Endothelial cell of umbilical vein (primary cell): Measurements from ENCODE around the gene AGPAT2. TPM values are rescaled to one million over a fixed set of nuclear protein-coding genes. Genes with fewer than 3 reads are reported as not detected.

ENCODE experiments used
- BruUV-seq: library from RNA; stranded (reverse); fragments of 400-500 nt; replicated peaks from 2 replicates; lab custom pipeline; 2021; lab: Mats Ljungman, UMichigan
- CTCF ChIA-PET: fragments of 300-600, 350-600 bp; sonication (Branson Sonifier 250); formaldehyde crosslinking; loops from one replicate; lab custom pipeline; 2021; ENCODE audit warnings: antibody characterized with exemption, inconsistent platforms; lab: Charles Lee
- POLR2A ChIA-PET: fragments of 300-600, 350-600 bp; sonication (Branson Sonifier 250); formaldehyde crosslinking; loops from one replicate; lab custom pipeline; 2021; ENCODE audit warnings: antibody characterized with exemption, inconsistent platforms; lab: Charles Lee
- DNase-seq: peaks from one replicate; pipeline ENCODE4 v3.0.0-alpha.2; 2011; ENCODE audit warnings: low read depth, low spot score
- FAIRE-seq: peaks from 2 replicates; lab custom pipeline; 2011; peaks lifted over from hg19 to GRCh38; lab: Jason Lieb, UNC
- H2AFZ ChIP-seq: 2 replicates; pipeline ENCODE4 v1.6.0; 2012; ENCODE audit warnings: low read depth, low read length, control low read depth, inconsistent platforms
- H3K27ac ChIP-seq: 2 replicates; pipeline ENCODE4 v1.5.1; 2011; ENCODE audit warnings: low read depth, mild to moderate bottlenecking, control low read depth, low read length, moderate library complexity; ENCODE audit not compliant: insufficient read depth
- H3K27me3 ChIP-seq, 2 experiments: 2 replicates each; pipeline versions ENCODE4 v1.6.0 to v1.6.1; 2011; ENCODE audit warnings: low read length in 2 of 2, mixed read lengths in 1 of 2; ENCODE audit not compliant: control insufficient read depth in 2 of 2, insufficient read depth in 2 of 2
- H3K36me3 ChIP-seq, 2 experiments: 2 replicates in 1 of 2; 3 replicates in 1 of 2; pipeline ENCODE4 v1.5.1; 2011; ENCODE audit warnings: low read length in 2 of 2, mild to moderate bottlenecking in 1 of 2, moderate library complexity in 1 of 2; ENCODE audit not compliant: control insufficient read depth in 2 of 2, insufficient read depth in 2 of 2; ENCODE audit errors: extremely low read depth in 1 of 2
- H3K4me1 ChIP-seq: 3 replicates; pipeline ENCODE4 v1.5.1; 2011; ENCODE audit warnings: mild to moderate bottlenecking, low read length; ENCODE audit not compliant: control insufficient read depth, insufficient read depth; ENCODE audit errors: extremely low read depth
- H3K4me2 ChIP-seq: 2 replicates; pipeline ENCODE4 v1.6.1; 2011; ENCODE audit warnings: low read length, control low read depth, mixed read lengths; ENCODE audit not compliant: insufficient read depth
- H3K4me3 ChIP-seq, 3 experiments: fragments of 200-600 bp in 1 of 3; sonication (generic), shearing (Covaris generic) in 1 of 3; replicated peaks in 1 of 3; 2 replicates each; pipeline ENCODE4 v1.5.1; 2011 to 2016; ENCODE audit warnings: control low read depth in 3 of 3, low read length in 3 of 3, mild to moderate bottlenecking in 2 of 3, inconsistent platforms in 1 of 3, low read depth in 1 of 3, moderate library complexity in 1 of 3; ENCODE audit not compliant: insufficient read depth in 1 of 3
- H3K79me2 ChIP-seq: 2 replicates; pipeline ENCODE4 v1.6.0; 2012; ENCODE audit warnings: low read length, inconsistent platforms; ENCODE audit not compliant: control insufficient read depth, insufficient read depth
- H3K9ac ChIP-seq: replicated peaks from 2 replicates; pipeline ENCODE3; 2011; ENCODE audit warnings: low read length, control low read depth; ENCODE audit not compliant: insufficient read depth; ENCODE audit errors: extremely low read depth
- H3K9me1 ChIP-seq: replicated peaks from 3 replicates; pipeline ENCODE4 v1.6.0; 2011; ENCODE audit warnings: mild to moderate bottlenecking, low read length; ENCODE audit not compliant: control insufficient read depth, insufficient read depth; ENCODE audit errors: extremely low read depth
- H3K9me3 ChIP-seq: replicated peaks from 2 replicates; pipeline ENCODE4 v1.5.1; 2012; ENCODE audit warnings: low read length, inconsistent platforms; ENCODE audit not compliant: control insufficient read depth, insufficient read depth
- H4K20me1 ChIP-seq: replicated peaks from 2 replicates; pipeline ENCODE3; 2011; ENCODE audit warnings: mild to moderate bottlenecking, low read length; ENCODE audit not compliant: control insufficient read depth, insufficient read depth; ENCODE audit errors: extremely low read depth
- EZH2 ChIP-seq: IDR thresholded peaks from 2 replicates; pipeline ENCODE4 v1.6.1; 2012; ENCODE audit warnings: borderline replicate concordance, low read depth, mild to moderate bottlenecking, moderate library complexity, low read length, inconsistent platforms; ENCODE audit not compliant: severe bottlenecking
- FOS ChIP-seq: IDR thresholded peaks from 2 replicates; pipeline ENCODE4 v1.6.1; 2011; ENCODE audit warnings: mild to moderate bottlenecking, low read length, moderate library complexity, borderline replicate concordance; ENCODE audit not compliant: insufficient read depth
- GATA2 ChIP-seq: IDR thresholded peaks from 2 replicates; pipeline ENCODE4 v1.7.0; 2011; ENCODE audit warnings: low read depth, mild to moderate bottlenecking, moderate library complexity, mixed read lengths, low read length; ENCODE audit not compliant: insufficient read length, insufficient read depth
- JUN ChIP-seq: IDR thresholded peaks from 2 replicates; pipeline ENCODE4 v1.6.1; 2011; ENCODE audit warnings: borderline replicate concordance, low read depth; ENCODE audit not compliant: insufficient read length, insufficient read depth
- MYC ChIP-seq: IDR thresholded peaks from one replicate; pipeline ENCODE4 v1.6.1; 2011; ENCODE audit warnings: mild to moderate bottlenecking, low read depth, low read length
- POLR2A ChIP-seq: IDR thresholded peaks from 2 replicates; pipeline ENCODE4 v1.6.1; 2012; ENCODE audit warnings: low read depth, mild to moderate bottlenecking, control low read depth, low read length
- POLR2AphosphoS5 ChIP-seq: IDR thresholded peaks from 2 replicates; pipeline ENCODE4 v1.6.1; 2012; ENCODE audit warnings: low read depth, mild to moderate bottlenecking, control low read depth, low read length, moderate library complexity; ENCODE audit not compliant: insufficient read depth
- dilution Hi-C: fragments of 300-500 bp; cut with MboI; formaldehyde crosslinking; loops from one replicate; pipeline ENCODE4 v1.15.0; 2019; ENCODE audit warnings: low sequenced_read_pairs; ENCODE audit not compliant: extremely low pct_ligation_motif_present
- intact Hi-C: fragments of 100-400 bp; cut with micrococcal nuclease; formaldehyde crosslinking; loops from one replicate; pipeline ENCODE4 v1.10.0; 2022
- polyA plus RNA-seq, 4 experiments: library from polyadenylated mRNA; depleted of rRNA in 3 of 4; stranded (reverse) in 3 of 4; unstranded in 1 of 4; fragments of >200 nt; gene quantifications; 2 replicates each; pipeline versions ENCODE4 v1.2.1 to v1.2.3, GENCODE V29; 2011 to 2012; ENCODE audit warnings: missing spikeins in 1 of 4
- total RNA-seq: library from RNA; stranded (reverse); gene quantifications from 2 replicates; pipeline ENCODE4 v1.2.3, GENCODE V29; 2021
- TF ChIP-seq, protein P1 (sequence below): IDR thresholded peaks from 2 replicates; pipeline ENCODE4 v1.6.1; 2011; ENCODE audit not compliant: insufficient read depth, insufficient read length
- TF ChIP-seq, protein P2 (sequence below), 2 donors: IDR thresholded peaks; 1 replicate in 1 of 2; 2 replicates in 1 of 2; pipeline ENCODE4 v1.5.1; 2011; ENCODE audit warnings: low read length in 2 of 2, mild to moderate bottlenecking in 2 of 2, moderate library complexity in 2 of 2, control low read depth in 1 of 2, inconsistent platforms in 1 of 2, low read depth in 1 of 2; ENCODE audit not compliant: insufficient read depth in 1 of 2; ENCODE audit errors: extremely low read depth in 1 of 2

AGPAT2 gene
- total and polyA plus RNA-seq, 2 donors (not counting 3 experiments of a cell fraction or from before 2014, with no cell fraction given) = 45.5 to 55.3 TPM

DNA sequence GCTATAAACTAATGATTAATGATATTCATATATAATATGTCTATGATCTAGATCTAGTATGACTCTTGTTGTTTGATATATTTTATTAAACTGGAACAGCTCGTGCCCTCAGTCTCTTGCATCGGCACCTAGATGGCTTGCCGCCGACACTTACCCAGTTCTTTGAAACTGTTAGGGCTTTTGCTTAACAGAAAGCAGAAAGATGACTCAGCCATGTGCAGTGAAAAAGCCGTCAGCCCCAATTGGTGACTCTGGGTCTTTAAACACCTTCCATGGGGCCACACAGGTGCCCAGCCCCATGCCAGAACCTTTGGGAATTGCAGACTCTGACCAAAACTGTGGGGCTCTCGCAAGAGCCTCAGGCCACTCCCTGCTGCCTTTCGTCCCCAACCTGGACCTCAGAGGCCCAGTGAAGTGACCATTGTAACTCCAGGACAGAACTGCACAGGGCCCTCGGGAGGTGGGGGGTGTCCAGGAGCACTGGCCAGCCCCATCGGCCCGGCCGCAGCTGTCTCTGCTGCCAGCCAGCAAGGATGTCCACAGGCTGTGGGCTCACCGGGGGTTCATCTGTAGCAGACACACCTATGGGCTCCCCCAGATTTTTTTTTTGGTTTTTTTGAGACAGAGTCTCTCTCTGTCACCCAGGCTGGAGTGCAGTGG is 47.7 kb upstream of the AGPAT2 start:
- BruUV-seq = no TSS peak
- Histone ChIP-seq H4K20me1 (no peaks in the 10 kb centered on the region), H2AFZ (no peak overlapping the region), H3K4me3 (no peak overlapping the region), H3K9me1 (no peaks in the 10 kb centered on the region), H3K79me2 (peaks cover 5% of the 10 kb centered on the region), H3K36me3 (no peaks in the 10 kb centered on the region), H3K27me3 (no peaks in the 10 kb centered on the region), H3K9me3 (no peaks in the 10 kb centered on the region), H3K27ac (no peak overlapping the region), H3K4me1 (peaks cover 2% of the 10 kb centered on the region), H3K4me2 (no peak overlapping the region), H3K9ac (no peak overlapping the region)
- TF ChIP-seq, protein P1, sequence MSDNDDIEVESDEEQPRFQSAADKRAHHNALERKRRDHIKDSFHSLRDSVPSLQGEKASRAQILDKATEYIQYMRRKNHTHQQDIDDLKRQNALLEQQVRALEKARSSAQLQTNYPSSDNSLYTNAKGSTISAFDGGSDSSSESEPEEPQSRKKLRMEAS = no peak
- no peak for TF ChIP-seq POLR2AphosphoS5
- TF ChIP-seq MYC = no peak
- TF ChIP-seq FOS = no peak
- FAIRE-seq (no peak), DNase-seq (no peak)
- intact Hi-C loops (no loop called here), dilution Hi-C loops (no loop called here)
- ChIA-PET CTCF (no interaction called here), POLR2A (no interaction called here)

DNA sequence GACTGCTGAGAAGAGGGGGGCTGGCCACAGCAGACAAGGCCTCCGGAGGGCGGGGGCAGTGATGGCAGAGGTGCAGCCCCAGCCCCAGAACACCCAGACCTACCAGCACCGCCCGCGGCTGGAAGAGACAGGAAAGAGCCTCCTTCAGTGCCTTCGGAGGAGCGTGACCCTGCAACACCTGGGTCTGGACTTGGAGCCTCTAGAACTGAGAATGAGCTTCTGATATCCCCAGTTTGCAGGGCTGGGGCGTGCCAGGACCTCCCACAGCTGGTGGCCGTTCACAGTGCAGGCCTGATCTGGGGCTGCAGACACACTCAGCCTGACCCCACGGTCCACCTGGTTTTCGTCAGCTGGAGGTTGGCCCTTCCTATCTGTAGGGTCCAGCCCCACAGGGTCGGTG is 46.4 kb upstream of the AGPAT2 start:
- ChIA-PET POLR2A (no interaction called here), CTCF (no interaction called here)
- dilution Hi-C loops = no loop called here
- Histone ChIP-seq H3K4me3 (no peak overlapping the region), H3K9me3 (no peaks in the 10 kb centered on the region), H3K79me2 (peaks cover 19% of the 10 kb centered on the region), H3K9ac (no peak overlapping the region), H3K27ac (no peak overlapping the region), H3K27me3 (no peaks in the 10 kb centered on the region), H3K4me2 (no peak overlapping the region), H3K9me1 (no peaks in the 10 kb centered on the region), H3K36me3 (no peaks in the 10 kb centered on the region), H2AFZ (no peak overlapping the region), H4K20me1 (no peaks in the 10 kb centered on the region), H3K4me1 (peaks cover 9% of the 10 kb centered on the region)
- intact Hi-C loops = no loop called here
- BruUV-seq = no TSS peak
- FAIRE-seq (no peak), DNase-seq (no peak)
- TF ChIP-seq JUN (no peak), POLR2AphosphoS5 (no peak), GATA2 (no peak), EZH2 (no peak), FOS (no peak), MYC (no peak), POLR2A (no peak)
- TF ChIP-seq, protein P2, sequence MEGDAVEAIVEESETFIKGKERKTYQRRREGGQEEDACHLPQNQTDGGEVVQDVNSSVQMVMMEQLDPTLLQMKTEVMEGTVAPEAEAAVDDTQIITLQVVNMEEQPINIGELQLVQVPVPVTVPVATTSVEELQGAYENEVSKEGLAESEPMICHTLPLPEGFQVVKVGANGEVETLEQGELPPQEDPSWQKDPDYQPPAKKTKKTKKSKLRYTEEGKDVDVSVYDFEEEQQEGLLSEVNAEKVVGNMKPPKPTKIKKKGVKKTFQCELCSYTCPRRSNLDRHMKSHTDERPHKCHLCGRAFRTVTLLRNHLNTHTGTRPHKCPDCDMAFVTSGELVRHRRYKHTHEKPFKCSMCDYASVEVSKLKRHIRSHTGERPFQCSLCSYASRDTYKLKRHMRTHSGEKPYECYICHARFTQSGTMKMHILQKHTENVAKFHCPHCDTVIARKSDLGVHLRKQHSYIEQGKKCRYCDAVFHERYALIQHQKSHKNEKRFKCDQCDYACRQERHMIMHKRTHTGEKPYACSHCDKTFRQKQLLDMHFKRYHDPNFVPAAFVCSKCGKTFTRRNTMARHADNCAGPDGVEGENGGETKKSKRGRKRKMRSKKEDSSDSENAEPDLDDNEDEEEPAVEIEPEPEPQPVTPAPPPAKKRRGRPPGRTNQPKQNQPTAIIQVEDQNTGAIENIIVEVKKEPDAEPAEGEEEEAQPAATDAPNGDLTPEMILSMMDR (IDR thresholded peaks at IDR 0.05; ENCODE audit: extremely low read depth in 1 of 2, insufficient read depth in 1 of 2, low read depth in 1 of 2, low read length in 2 of 2) = no peak
- TF ChIP-seq, protein P1 = no peak
